Prostate gland (tissue), 2 donors: ENCODE results near the gene SMCP.

ENCODE experiments used
- CTCF ChIP-seq, 4 experiments: fragments of 200-600 bp in 2 of 4; fragments of 450-650 bp in 2 of 4; sonication (generic) in 2 of 4; IDR thresholded peaks; 1 replicate in 3 of 4; 2 replicates in 1 of 4; pipeline ENCODE4 v1.5.1; 2016 to 2019; ENCODE audit warnings: antibody characterized with exemption in 4 of 4, mild to moderate bottlenecking in 2 of 4, moderate library complexity in 2 of 4
- POLR2A ChIP-seq: fragments of 450-650 bp; IDR thresholded peaks from one replicate; pipeline ENCODE4 v1.6.1; 2016; ENCODE audit warnings: antibody characterized with exemption, mild to moderate bottlenecking

- TF ChIP-seq CTCF (IDR thresholded peaks at IDR 0.05) = no peak
- no peak for TF ChIP-seq POLR2A
Measured at GRCh38 chr1:152858062-152858461, 20.1 kb upstream of the SMCP start.
